Endodermal cell (in vitro differentiated cells): ENCODE measurements around the gene FGF16. TPM values are rescaled to one million over a fixed set of nuclear protein-coding genes. Genes with fewer than 3 reads are reported as not detected.
A peak's percentile ranks its signal among the peaks of the same experiment; 100 is the strongest.
"Not testable (repeated sequence)": the region's sequence is repeated elsewhere in the genome, so short reads cannot be mapped to it uniquely, and the experiment has no call there.

Experiments
- DNase-seq: peaks from one replicate; pipeline ENCODE4 v3.0.0-alpha.2; 2017
- H3K27ac ChIP-seq: 2 replicates; pipeline ENCODE4 v1.5.1; 2013; ENCODE audit warnings: mild to moderate bottlenecking, low read depth, low read length, moderate library complexity
- H3K27me3 ChIP-seq: 2 replicates; pipeline ENCODE4 v1.6.1; 2013; ENCODE audit warnings: mild to moderate bottlenecking, low read length, moderate library complexity; ENCODE audit not compliant: insufficient read depth, control insufficient read depth, poor library complexity, severe bottlenecking
- H3K36me3 ChIP-seq: 2 replicates; pipeline ENCODE4 v1.7.0; 2013; ENCODE audit warnings: mild to moderate bottlenecking, low read length, moderate library complexity; ENCODE audit not compliant: control insufficient read depth, insufficient read depth
- H3K4me1 ChIP-seq: one replicate; pipeline ENCODE4 v1.7.0; 2013; ENCODE audit warnings: low read length; ENCODE audit not compliant: control insufficient read depth, insufficient read depth
- H3K4me3 ChIP-seq: 2 replicates; pipeline ENCODE4 v1.5.1; 2013; ENCODE audit warnings: mild to moderate bottlenecking, low read length, moderate library complexity
- H3K9ac ChIP-seq: 2 replicates; pipeline ENCODE4 v1.6.1; 2013; ENCODE audit warnings: mild to moderate bottlenecking, low read length, moderate library complexity; ENCODE audit not compliant: poor library complexity, severe bottlenecking; ENCODE audit errors: extremely low read depth
- H3K9me3 ChIP-seq: 2 replicates; pipeline ENCODE4 v1.6.1; 2013; ENCODE audit warnings: mild to moderate bottlenecking, low read length, moderate library complexity; ENCODE audit not compliant: control insufficient read depth
- H3K27ac Mint-ChIP-seq: 2 replicates; pipeline ENCODE4 v1.8.0; 2020; ENCODE audit warnings: mixed read lengths
- H3K27me3 Mint-ChIP-seq: 2 replicates; pipeline ENCODE4 v1.8.0; 2021; ENCODE audit warnings: mild to moderate bottlenecking, mixed read lengths; ENCODE audit not compliant: insufficient read depth
- H3K36me3 Mint-ChIP-seq: 2 replicates; pipeline ENCODE4 v1.8.0; 2020; ENCODE audit warnings: low read depth, mixed read lengths
- H3K4me1 Mint-ChIP-seq: 2 replicates; pipeline ENCODE4 v1.8.0; 2020; ENCODE audit warnings: mixed read lengths
- H3K4me3 Mint-ChIP-seq: 2 replicates; pipeline ENCODE4 v1.8.0; 2020; ENCODE audit warnings: mild to moderate bottlenecking, moderate library complexity, mixed read lengths
- H3K9me3 Mint-ChIP-seq: 2 replicates; pipeline ENCODE4 v1.8.0; 2020; ENCODE audit warnings: mild to moderate bottlenecking, mixed read lengths
- CTCF ChIP-seq: fragments of 200-600 bp; sonication (generic); conservative IDR thresholded peaks from 2 replicates; pipeline ENCODE4 v1.5.0; 2021; ENCODE audit warnings: antibody characterized with exemption, mild to moderate bottlenecking
- WGBS, 2 experiments: methylation state at CpG; one replicate each; pipeline versions ENCODE4 v1.1.5 to v1.1.7; 2013; ENCODE audit warnings: missing lambda C conversion rate in 2 of 2, mixed read lengths in 1 of 2; ENCODE audit not compliant: insufficient coverage in 1 of 2, insufficient read length in 1 of 2; 5-methylcytosine and 5-hydroxymethylcytosine counted together
- long read RNA-seq, 4 experiments: library from polyadenylated mRNA in 2 of 4; library from RNA in 1 of 4; library from capped mRNA in 1 of 4; stranded (forward) in 3 of 4; unstranded in 1 of 4; transcript quantifications; one replicate each; pipeline ENCODE4 v2.0.0, GENCODE V29; 2020 to 2021; ENCODE audit warnings: inconsistent platforms in 1 of 4
- polyA plus RNA-seq, 2 experiments: library from polyadenylated mRNA; stranded (reverse); fragments of 50-300 nt; gene quantifications; one replicate each; pipeline ENCODE4 v1.2.3, GENCODE V29; 2013
- total RNA-seq, 2 donors: library from RNA; stranded (reverse); fragmentation: NEBNext Ultra II Directional in 1 of 2; extraction: Animal tissue kit (Norgen Biotek cat#: 25700) in 1 of 2; gene quantifications; 2 replicates in 1 of 2; 3 replicates in 1 of 2; pipeline ENCODE4 v1.2.1, GENCODE V29; 2021

Gene FGF16
- total RNA-seq: 1 to 10 TPM in 1 of 2 donors, under 1 TPM in 1; 0.27 to 2.6 TPM
- not detected for polyA plus RNA-seq (2013, experiment 1 of 2)
- polyA plus RNA-seq (2013, experiment 2 of 2): not detected
- long read RNA-seq, experiment 1: 0 reads
- long read RNA-seq, experiment 2, transcript FGF16-201 (3 exons, 1,650 nt): major isoform, 5 of 5 reads
- long read RNA-seq, experiment 2, partial matches to known transcripts: 0 of 5 reads
- long read RNA-seq, experiment 2, other reads (novel, unspliced or antisense): 0 of 5 reads
- long read RNA-seq, experiment 3, transcript FGF16-201 (3 exons, 1,650 nt): major isoform, 16 of 22 reads
- long read RNA-seq, experiment 3, partial matches to known transcripts: 1 of 22 reads
- long read RNA-seq, experiment 3, other reads (novel, unspliced or antisense): 5 of 22 reads
- long read RNA-seq, experiment 4, partial matches to known transcripts: 0 of 1 reads
- long read RNA-seq, experiment 4, other reads (novel, unspliced or antisense): 1 of 1 reads

DNA sequence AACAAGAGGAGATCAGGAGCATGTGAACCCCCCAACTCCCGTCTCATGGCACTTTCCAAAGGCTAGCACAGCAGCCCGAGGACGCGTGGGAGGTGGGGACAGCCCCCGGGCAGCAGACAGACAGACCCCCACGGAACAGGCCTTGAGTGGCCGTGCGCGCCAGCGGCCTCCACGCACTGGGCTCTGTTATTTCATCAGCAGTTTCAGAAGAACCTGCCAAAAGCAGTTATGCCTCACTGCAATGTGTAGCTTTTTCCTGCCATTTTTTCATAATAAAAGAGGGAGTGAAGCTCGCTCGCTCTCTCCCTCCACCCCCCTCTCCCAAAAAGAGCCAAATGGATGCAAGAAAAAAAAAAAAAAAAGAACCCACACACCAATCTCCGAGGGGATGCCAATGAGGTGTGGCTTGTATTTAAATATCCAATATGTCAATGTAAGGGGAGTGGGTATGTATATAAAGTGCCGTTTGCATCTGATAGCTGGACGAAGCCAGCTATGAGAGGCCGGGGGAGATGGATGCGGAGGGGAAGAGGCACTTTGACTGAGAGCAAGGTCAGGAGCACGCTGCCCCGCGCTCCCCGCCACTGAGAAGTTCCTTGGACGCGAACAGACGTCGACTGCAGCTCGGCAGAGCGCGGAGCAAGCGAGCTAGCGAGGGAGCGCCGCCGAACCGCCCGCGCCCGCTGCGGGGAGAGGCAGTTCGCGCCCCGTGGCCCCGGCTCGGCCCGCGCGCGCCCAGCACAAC lies at the start of gene FGF16:
TSS of gene FGF16 (plus strand) at position 482 of the 745 bp plus-strand sequence. CDS start 286 bp downstream, outside the sequence.
- H3K36me3 ChIP-seq: no peaks in the 10 kb centered on the region
- Mint-ChIP-seq H3K27ac (no peak within 1 kb of the TSS), H3K9me3 (peaks cover 58% of the 10 kb centered on the region), H3K4me1 (peaks cover 11% of the 10 kb centered on the region), H3K27me3 (peaks cover 26% of the 10 kb centered on the region), H3K36me3 (no peaks in the 10 kb centered on the region), H3K4me3 (peak within 1 kb of the TSS; percentile 68)
- 10 to 12% methylated on average over 2 to 46 of the region's 48 CpGs for WGBS, 2 experiments
- H3K27ac ChIP-seq: no peak within 1 kb of the TSS
- peak within 1 kb of the TSS; percentile 66 for H3K4me3 ChIP-seq
- no peak for TF ChIP-seq CTCF
- H3K27me3 ChIP-seq: peaks cover 44% of the 10 kb centered on the region
- H3K9ac ChIP-seq: no peak within 1 kb of the TSS
- DNase-seq: peak; percentile 53
- H3K9me3 ChIP-seq: no peaks in the 10 kb centered on the region
- H3K4me1 ChIP-seq: no peaks in the 10 kb centered on the region

DNA sequence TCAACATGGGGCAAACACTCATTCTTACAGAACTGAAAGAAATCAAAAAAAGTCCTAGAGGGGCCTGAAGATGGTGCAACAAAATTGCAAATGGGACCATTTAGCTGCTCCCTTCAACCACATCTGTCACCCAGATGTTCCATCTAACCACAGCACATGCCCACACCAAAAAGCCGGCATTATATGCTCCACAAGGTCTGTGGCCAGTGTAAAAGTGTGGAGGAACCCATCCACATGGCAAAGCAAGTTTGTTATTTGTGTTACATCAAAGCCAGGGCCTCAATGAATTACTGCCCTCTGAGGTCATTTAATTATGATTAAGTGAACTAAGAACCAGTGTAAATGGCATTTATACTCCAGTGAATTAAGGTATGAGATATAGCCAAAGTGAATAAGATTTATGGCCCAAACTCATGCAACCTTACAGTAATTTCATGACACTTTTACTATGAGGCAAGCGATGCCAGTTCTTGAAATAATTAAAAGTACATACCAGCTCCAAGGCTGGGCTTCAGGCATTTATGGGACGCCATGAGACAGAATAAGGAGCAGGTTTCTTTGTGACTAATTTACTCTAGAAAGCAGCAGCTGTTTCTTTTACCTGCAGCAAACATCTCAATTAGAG lies 48.7 kb upstream of the FGF16 start:
- DNase-seq: no peak
- no peaks in the 10 kb centered on the region for H3K27me3 ChIP-seq
- no peaks in the 10 kb centered on the region for H3K9me3 ChIP-seq
- H3K36me3 Mint-ChIP-seq: no peaks in the 10 kb centered on the region
- no peaks in the 10 kb centered on the region for H3K4me1 Mint-ChIP-seq
- H3K36me3 ChIP-seq: no peaks in the 10 kb centered on the region
- no peaks in the 10 kb centered on the region for H3K4me1 ChIP-seq
- no peak for TF ChIP-seq CTCF
- H3K27me3 Mint-ChIP-seq: no peaks in the 10 kb centered on the region
- WGBS, 2 experiments: 95% methylated on average over 3 of the region's 3 CpGs; no CpG with 5 or more reads in 1 of the 2 experiments
- H3K27ac Mint-ChIP-seq: no peak overlapping the region
- no peak overlapping the region for H3K4me3 Mint-ChIP-seq
- no peak overlapping the region for H3K27ac ChIP-seq
- H3K9me3 Mint-ChIP-seq: peaks cover 54% of the 10 kb centered on the region
- H3K4me3 ChIP-seq: no peak overlapping the region
- no peak overlapping the region for H3K9ac ChIP-seq

GRCh38 chrX:77404419-77404818 lies 42.8 kb upstream of the FGF16 start:
- 100% methylated on average over 1 of the region's 2 CpGs; no CpG with 5 or more reads in 1 of the 2 experiments for WGBS, 2 experiments
- Histone ChIP-seq H3K9me3 (no peaks in the 10 kb centered on the region), H3K36me3 (no peaks in the 10 kb centered on the region), H3K9ac (no peak overlapping the region), H3K27ac (no peak overlapping the region), H3K4me3 (no peak overlapping the region), H3K27me3 (no peaks in the 10 kb centered on the region), H3K4me1 (no peaks in the 10 kb centered on the region)
- H3K9me3 Mint-ChIP-seq: peaks cover 58% of the 10 kb centered on the region
- H3K27me3 Mint-ChIP-seq: no peaks in the 10 kb centered on the region
- no peaks in the 10 kb centered on the region for H3K36me3 Mint-ChIP-seq
- no peak for TF ChIP-seq CTCF
- H3K4me1 Mint-ChIP-seq: no peaks in the 10 kb centered on the region
- DNase-seq: no peak
- H3K27ac Mint-ChIP-seq: no peak overlapping the region
- no peak overlapping the region for H3K4me3 Mint-ChIP-seq

- H3K9me3 ChIP-seq, H3K27me3 Mint-ChIP-seq, H3K36me3 Mint-ChIP-seq, H3K27ac ChIP-seq, H3K4me3 ChIP-seq, H3K9ac ChIP-seq, DNase-seq, H3K4me3 Mint-ChIP-seq, H3K4me1 Mint-ChIP-seq, H3K27ac Mint-ChIP-seq, H3K36me3 ChIP-seq, H3K27me3 ChIP-seq, H3K4me1 ChIP-seq: not testable (repeated sequence)
- WGBS, 2 experiments: 88 to 100% methylated on average over 1 of the region's 1 CpG
- H3K9me3 Mint-ChIP-seq: peaks cover 64% of the 10 kb centered on the region
Observed at GRCh38 chrX:77407821-77408220, 39.4 kb upstream of the FGF16 start.
